ENCODE measurements around the gene SLC25A48. TPM values are rescaled to one million over a fixed set of nuclear protein-coding genes. Genes with fewer than 3 reads are reported as not detected.

SLC25A48 gene
- total RNA-seq, 2 experiments from 2014 or later, result not detected

DNA sequence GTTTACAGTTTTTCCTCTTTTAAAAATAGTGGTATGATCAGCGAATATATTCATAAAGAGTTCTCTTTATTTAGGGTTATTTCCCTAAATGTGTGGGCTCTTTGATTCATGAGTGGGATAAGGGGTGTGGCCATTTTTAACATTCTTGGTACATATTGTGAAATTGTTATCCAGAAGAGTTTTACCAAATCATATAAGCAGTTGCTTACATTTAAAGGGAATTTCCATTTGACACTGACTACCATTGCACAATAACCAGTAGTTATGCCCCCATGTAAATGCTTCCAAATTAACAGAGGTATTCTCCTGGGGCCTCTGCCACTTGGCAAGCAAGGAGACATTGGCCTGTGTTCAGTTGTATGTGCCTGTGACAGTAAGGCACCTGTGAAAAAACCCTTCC is 27.2 kb downstream of the SLC25A48 start:
- DNase-seq (ENCODE audit: low spot score), result no peak
- Histone ChIP-seq H3K36me3 (ENCODE audit: insufficient read depth, low read length) (no peaks in the 10 kb centered on the region), H2AFZ (ENCODE audit: low read length) (no peak overlapping the region), H4K20me1 (ENCODE audit: insufficient read depth, low read length) (no peaks in the 10 kb centered on the region), H3K79me2 (ENCODE audit: insufficient read depth, low read depth, low read length) (no peaks in the 10 kb centered on the region), H3K4me1 (ENCODE audit: insufficient read depth, low read length, poor library complexity, severe bottlenecking) (no peaks in the 10 kb centered on the region), H3K9me3 (ENCODE audit: low read length) (no peaks in the 10 kb centered on the region), H3K4me2 (ENCODE audit: low read length) (no peak overlapping the region), H3K27ac (ENCODE audit: low read depth, low read length, poor library complexity, severe bottlenecking) (no peak overlapping the region), H3K4me3 (ENCODE audit: low read depth, low read length, poor library complexity, severe bottlenecking) (no peak overlapping the region), H3K9me2 (ENCODE audit: insufficient read depth, low read length) (no peaks in the 10 kb centered on the region)
- BruUV-seq (replicated peaks), result no TSS peak
- CTCF ChIA-PET (ENCODE audit: unreplicated experiment), result no interaction called here
- POLR2A ChIA-PET, result no interaction called here
- TF ChIP-seq EZH2phosphoT487 (IDR thresholded peaks at IDR 0.05; ENCODE audit: borderline replicate concordance, low read depth, low read length) (no peak), CTCF (conservative IDR thresholded peaks at IDR 0.05; ENCODE audit: low read length) (no peak)
- intact Hi-C loops (cut with micrococcal nuclease; ENCODE audit: unreplicated experiment), result no loop called here

DNA sequence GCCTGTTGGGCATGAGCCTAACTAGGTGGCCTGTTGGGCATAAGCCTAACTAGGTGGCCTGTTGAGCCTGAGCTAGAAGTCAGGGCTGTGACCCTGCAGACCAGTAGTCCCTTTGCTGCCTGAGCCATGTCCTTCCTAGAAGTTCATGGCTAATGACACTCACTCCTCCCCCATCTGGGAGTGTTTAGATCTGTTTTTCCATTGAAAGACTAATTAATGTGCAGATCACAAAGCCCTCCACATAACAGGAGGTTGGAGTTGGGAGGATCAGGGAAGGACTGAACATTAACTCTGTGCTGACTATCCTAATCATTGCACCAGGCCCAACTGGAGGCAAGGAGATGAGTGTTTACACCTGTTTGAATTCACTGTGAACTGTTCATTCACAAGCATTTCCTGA is 27.6 kb downstream of the SLC25A48 start:
- intact Hi-C loops (cut with micrococcal nuclease; ENCODE audit: unreplicated experiment), result no loop called here

GRCh38 chr5:135862744-135863143 is 28.3 kb downstream of the SLC25A48 start:
- intact Hi-C loops (cut with micrococcal nuclease; ENCODE audit: unreplicated experiment), result no loop called here
- Histone ChIP-seq H2AFZ (ENCODE audit: low read length) (no peak overlapping the region), H3K36me3 (ENCODE audit: insufficient read depth, low read length) (no peaks in the 10 kb centered on the region), H4K20me1 (ENCODE audit: insufficient read depth, low read length) (no peaks in the 10 kb centered on the region), H3K4me1 (ENCODE audit: insufficient read depth, low read length, poor library complexity, severe bottlenecking) (no peaks in the 10 kb centered on the region), H3K9me2 (ENCODE audit: insufficient read depth, low read length) (no peaks in the 10 kb centered on the region), H3K4me3 (ENCODE audit: low read depth, low read length, poor library complexity, severe bottlenecking) (no peak overlapping the region), H3K4me2 (ENCODE audit: low read length) (no peak overlapping the region), H3K27ac (ENCODE audit: low read depth, low read length, poor library complexity, severe bottlenecking) (no peak overlapping the region), H3K79me2 (ENCODE audit: insufficient read depth, low read depth, low read length) (no peaks in the 10 kb centered on the region), H3K9me3 (ENCODE audit: low read length) (no peaks in the 10 kb centered on the region)
- POLR2A ChIA-PET, result no interaction called here
- BruUV-seq (replicated peaks), result no TSS peak
- TF ChIP-seq CTCF (conservative IDR thresholded peaks at IDR 0.05; ENCODE audit: low read length), result no peak
- no peak for TF ChIP-seq EZH2phosphoT487 (IDR thresholded peaks at IDR 0.05; ENCODE audit: borderline replicate concordance, low read depth, low read length)
- CTCF ChIA-PET (ENCODE audit: unreplicated experiment), result no interaction called here
- DNase-seq (ENCODE audit: low spot score), result no peak

More for the DNA sequence above, 27.6 kb downstream of the SLC25A48 start:
- no peak for DNase-seq (ENCODE audit: low spot score)
- no peaks in the 10 kb centered on the region for H3K9me2 ChIP-seq (ENCODE audit: insufficient read depth, low read length)
- H3K36me3 ChIP-seq (ENCODE audit: insufficient read depth, low read length), result no peaks in the 10 kb centered on the region
- H3K4me1 ChIP-seq (ENCODE audit: insufficient read depth, low read length, poor library complexity, severe bottlenecking), result no peaks in the 10 kb centered on the region
- no peak overlapping the region for H3K4me2 ChIP-seq (ENCODE audit: low read length)
- H3K79me2 ChIP-seq (ENCODE audit: insufficient read depth, low read depth, low read length), result no peaks in the 10 kb centered on the region
- ChIA-PET POLR2A (no interaction called here), CTCF (ENCODE audit: unreplicated experiment) (no interaction called here)
- no peak overlapping the region for H2AFZ ChIP-seq (ENCODE audit: low read length)
- no peaks in the 10 kb centered on the region for H3K9me3 ChIP-seq (ENCODE audit: low read length)
- no peak overlapping the region for H3K4me3 ChIP-seq (ENCODE audit: low read depth, low read length, poor library complexity, severe bottlenecking)
- BruUV-seq (replicated peaks), result no TSS peak
- no peak for TF ChIP-seq EZH2phosphoT487 (IDR thresholded peaks at IDR 0.05; ENCODE audit: borderline replicate concordance, low read depth, low read length)
- H3K27ac ChIP-seq (ENCODE audit: low read depth, low read length, poor library complexity, severe bottlenecking), result no peak overlapping the region
- H4K20me1 ChIP-seq (ENCODE audit: insufficient read depth, low read length), result no peaks in the 10 kb centered on the region

Measured in OCI-LY7 (cell line).